Measurements from ENCODE around the gene SYNDIG1. TPM values are rescaled to one million over a fixed set of nuclear protein-coding genes. Genes with fewer than 3 reads are reported as not detected.

Gene SYNDIG1
- total RNA-seq, 1 donor from 2014 or later = not detected

DNA sequence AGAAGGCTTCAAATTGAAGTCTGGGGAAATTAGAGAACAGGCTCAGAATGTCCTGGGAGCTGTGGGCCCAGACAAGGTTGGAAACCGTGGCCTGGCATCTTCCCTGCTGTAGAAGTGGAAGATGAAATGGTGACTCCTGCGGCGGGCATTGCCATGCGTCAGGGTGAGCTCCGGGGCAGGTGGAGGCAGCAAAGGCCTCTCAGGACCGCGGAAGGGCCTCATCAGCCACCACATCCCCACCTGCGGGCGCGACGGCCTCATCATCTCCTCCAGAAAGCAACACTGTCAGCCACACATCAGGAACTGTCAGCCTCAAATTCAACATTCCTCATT, 161.7 kb downstream of the SYNDIG1 start:
- Mint-ChIP-seq H3K27me3 (no peaks in the 10 kb centered on the region), H3K4me3 (no peak overlapping the region), H3K4me1 (no peaks in the 10 kb centered on the region), H3K36me3 (ENCODE audit: low read depth) (no peaks in the 10 kb centered on the region), H3K9me3 (no peaks in the 10 kb centered on the region), H3K27ac (no peak overlapping the region)
- intact Hi-C loops (cut with micrococcal nuclease) = no loop called here
- no peak for DNase-seq

DNA sequence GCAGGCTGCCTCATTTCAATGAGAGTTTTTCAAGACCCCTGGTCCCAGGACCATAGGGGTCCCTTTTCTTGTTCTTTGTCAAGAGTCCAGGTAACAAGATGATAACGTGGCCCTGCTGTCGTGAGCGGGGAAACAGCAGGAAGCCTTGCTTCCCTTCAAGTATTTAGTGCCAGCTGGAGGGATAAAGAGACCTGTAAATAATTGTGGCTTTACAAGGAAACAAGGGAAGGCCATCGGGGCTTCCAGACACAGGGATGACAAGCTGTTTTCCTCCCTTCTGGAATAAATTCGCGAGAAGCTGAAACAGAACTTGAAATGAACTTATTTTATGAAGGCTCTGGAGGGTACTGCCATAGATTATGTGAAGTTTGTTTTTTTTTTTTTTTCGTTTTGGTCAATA, 163.2 kb downstream of the SYNDIG1 start:
- DNase-seq = no peak
- intact Hi-C loops (cut with micrococcal nuclease) = no loop called here
- no peaks in the 10 kb centered on the region for H3K9me3 Mint-ChIP-seq
- H3K27ac Mint-ChIP-seq = no peak overlapping the region
- no peaks in the 10 kb centered on the region for H3K4me1 Mint-ChIP-seq
- no peak overlapping the region for H3K4me3 Mint-ChIP-seq
- H3K36me3 Mint-ChIP-seq (ENCODE audit: low read depth) = no peaks in the 10 kb centered on the region
- H3K27me3 Mint-ChIP-seq = no peaks in the 10 kb centered on the region

DNA sequence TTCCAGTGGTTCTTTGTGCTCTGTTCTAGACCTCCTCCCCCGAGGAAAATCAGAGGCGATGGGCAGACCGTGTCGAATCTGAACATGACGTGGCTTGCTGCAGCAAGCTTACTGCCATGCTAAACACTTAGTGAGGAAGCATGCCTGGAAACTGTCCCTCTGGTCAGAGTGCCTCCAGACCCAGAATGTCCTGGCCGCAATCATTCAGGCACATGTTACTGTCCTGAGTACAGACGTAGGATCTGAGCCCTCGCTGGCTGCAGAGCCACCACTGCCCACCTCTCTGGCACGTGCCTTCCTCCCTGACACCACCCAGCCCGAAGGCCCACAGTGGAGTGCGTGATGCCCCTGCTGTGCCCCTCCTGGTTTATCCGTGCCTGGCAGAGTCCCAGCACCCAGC, 163.6 kb downstream of the SYNDIG1 start:
- Mint-ChIP-seq H3K27ac (no peak overlapping the region), H3K9me3 (no peaks in the 10 kb centered on the region), H3K4me1 (no peaks in the 10 kb centered on the region), H3K36me3 (ENCODE audit: low read depth) (no peaks in the 10 kb centered on the region), H3K27me3 (no peaks in the 10 kb centered on the region), H3K4me3 (no peak overlapping the region)
- no peak for DNase-seq
- intact Hi-C loops (cut with micrococcal nuclease) = no loop called here

GRCh38 chr20:24633521-24633920, 164.1 kb downstream of the SYNDIG1 start:
- Mint-ChIP-seq H3K4me3 (no peak overlapping the region), H3K4me1 (no peaks in the 10 kb centered on the region), H3K27me3 (no peaks in the 10 kb centered on the region), H3K27ac (no peak overlapping the region), H3K36me3 (ENCODE audit: low read depth) (no peaks in the 10 kb centered on the region), H3K9me3 (no peaks in the 10 kb centered on the region)
- DNase-seq = no peak
- intact Hi-C loops (cut with micrococcal nuclease) = no loop called here

- no peak for DNase-seq
- intact Hi-C loops (cut with micrococcal nuclease) = no loop called here
- Mint-ChIP-seq H3K27me3 (no peaks in the 10 kb centered on the region), H3K4me3 (no peak overlapping the region), H3K4me1 (no peaks in the 10 kb centered on the region), H3K9me3 (no peaks in the 10 kb centered on the region), H3K36me3 (ENCODE audit: low read depth) (no peaks in the 10 kb centered on the region), H3K27ac (no peak overlapping the region)
Observed at GRCh38 chr20:24634855-24635254, 165.4 kb downstream of the SYNDIG1 start.

DNA sequence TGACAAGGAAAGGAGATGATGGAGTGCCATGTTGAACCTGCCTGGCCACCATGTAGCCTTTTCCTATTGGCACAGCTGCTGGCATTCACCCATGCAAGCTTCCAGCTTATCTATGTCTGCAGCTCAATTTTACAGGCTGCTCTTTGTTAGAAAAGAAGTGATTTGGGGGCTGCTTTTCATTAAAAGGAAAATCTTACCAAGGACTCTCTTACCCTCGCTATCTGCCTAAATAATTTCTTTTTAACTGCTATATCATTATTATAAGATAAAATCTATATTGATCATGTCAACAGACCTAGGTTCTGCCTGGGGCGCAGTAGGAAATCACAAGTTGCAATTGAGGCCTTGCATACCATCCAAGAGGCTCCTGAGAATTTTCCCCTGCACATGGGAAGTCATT, 167.2 kb downstream of the SYNDIG1 start:
- Mint-ChIP-seq H3K4me3 (no peak overlapping the region), H3K36me3 (ENCODE audit: low read depth) (no peaks in the 10 kb centered on the region), H3K9me3 (no peaks in the 10 kb centered on the region), H3K27me3 (no peaks in the 10 kb centered on the region), H3K27ac (no peak overlapping the region), H3K4me1 (no peaks in the 10 kb centered on the region)
- intact Hi-C loops (cut with micrococcal nuclease) = no loop called here
- DNase-seq = no peak

GRCh38 chr20:24637087-24637486, 167.7 kb downstream of the SYNDIG1 start:
- Mint-ChIP-seq H3K4me3 (no peak overlapping the region), H3K36me3 (ENCODE audit: low read depth) (no peaks in the 10 kb centered on the region), H3K9me3 (no peaks in the 10 kb centered on the region), H3K27ac (no peak overlapping the region), H3K27me3 (no peaks in the 10 kb centered on the region), H3K4me1 (no peaks in the 10 kb centered on the region)
- intact Hi-C loops (cut with micrococcal nuclease) = no loop called here
- no peak for DNase-seq

DNA sequence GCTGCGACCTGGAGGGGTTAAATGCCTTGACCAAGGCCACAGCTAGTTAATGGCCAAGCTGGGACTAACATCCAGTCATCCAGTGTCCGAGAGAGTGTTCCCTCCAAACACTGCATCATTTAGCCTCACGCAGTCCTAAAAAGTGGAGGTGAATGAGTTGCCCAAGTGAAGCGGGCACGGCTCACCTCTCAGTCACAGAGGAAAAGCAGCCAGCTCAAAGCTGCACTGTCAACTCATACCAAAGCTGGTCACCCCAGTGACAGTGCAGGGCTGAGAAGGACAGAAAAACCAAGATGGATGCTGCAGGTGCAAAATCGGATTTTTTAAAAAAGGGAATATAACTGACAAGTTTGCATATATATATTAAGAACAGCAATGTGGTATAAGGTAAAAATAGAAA, 168.5 kb downstream of the SYNDIG1 start:
- intact Hi-C loops (cut with micrococcal nuclease) = no loop called here
- H3K36me3 Mint-ChIP-seq (ENCODE audit: low read depth) = no peaks in the 10 kb centered on the region
- DNase-seq = no peak
- no peaks in the 10 kb centered on the region for H3K27me3 Mint-ChIP-seq
- H3K4me3 Mint-ChIP-seq = no peak overlapping the region
- no peaks in the 10 kb centered on the region for H3K4me1 Mint-ChIP-seq
- no peak overlapping the region for H3K27ac Mint-ChIP-seq
- H3K9me3 Mint-ChIP-seq = no peaks in the 10 kb centered on the region

GRCh38 chr20:24638591-24639548, 169.4 kb downstream of the SYNDIG1 start:
- no peaks in the 10 kb centered on the region for H3K9me3 Mint-ChIP-seq
- no peaks in the 10 kb centered on the region for H3K36me3 Mint-ChIP-seq (ENCODE audit: low read depth)
- no peaks in the 10 kb centered on the region for H3K27me3 Mint-ChIP-seq
- no peaks in the 10 kb centered on the region for H3K4me1 Mint-ChIP-seq
- intact Hi-C loops (cut with micrococcal nuclease) = no loop called here
- no peak overlapping the region for H3K4me3 Mint-ChIP-seq
- H3K27ac Mint-ChIP-seq = no peak overlapping the region
- DNase-seq = no peak

- Mint-ChIP-seq H3K4me3 (no peak overlapping the region), H3K9me3 (no peaks in the 10 kb centered on the region), H3K27ac (no peak overlapping the region), H3K36me3 (ENCODE audit: low read depth) (no peaks in the 10 kb centered on the region), H3K27me3 (no peaks in the 10 kb centered on the region), H3K4me1 (no peaks in the 10 kb centered on the region)
- DNase-seq = no peak
- intact Hi-C loops (cut with micrococcal nuclease) = no loop called here
Observed at GRCh38 chr20:24640276-24640675, 170.8 kb downstream of the SYNDIG1 start.

- Mint-ChIP-seq H3K4me1 (no peaks in the 10 kb centered on the region), H3K4me3 (no peak overlapping the region), H3K36me3 (ENCODE audit: low read depth) (no peaks in the 10 kb centered on the region), H3K27me3 (no peaks in the 10 kb centered on the region), H3K27ac (no peak overlapping the region), H3K9me3 (no peaks in the 10 kb centered on the region)
- intact Hi-C loops (cut with micrococcal nuclease) = no loop called here
- DNase-seq = no peak
Observed at GRCh38 chr20:24640686-24641085, 171.3 kb downstream of the SYNDIG1 start.

DNA sequence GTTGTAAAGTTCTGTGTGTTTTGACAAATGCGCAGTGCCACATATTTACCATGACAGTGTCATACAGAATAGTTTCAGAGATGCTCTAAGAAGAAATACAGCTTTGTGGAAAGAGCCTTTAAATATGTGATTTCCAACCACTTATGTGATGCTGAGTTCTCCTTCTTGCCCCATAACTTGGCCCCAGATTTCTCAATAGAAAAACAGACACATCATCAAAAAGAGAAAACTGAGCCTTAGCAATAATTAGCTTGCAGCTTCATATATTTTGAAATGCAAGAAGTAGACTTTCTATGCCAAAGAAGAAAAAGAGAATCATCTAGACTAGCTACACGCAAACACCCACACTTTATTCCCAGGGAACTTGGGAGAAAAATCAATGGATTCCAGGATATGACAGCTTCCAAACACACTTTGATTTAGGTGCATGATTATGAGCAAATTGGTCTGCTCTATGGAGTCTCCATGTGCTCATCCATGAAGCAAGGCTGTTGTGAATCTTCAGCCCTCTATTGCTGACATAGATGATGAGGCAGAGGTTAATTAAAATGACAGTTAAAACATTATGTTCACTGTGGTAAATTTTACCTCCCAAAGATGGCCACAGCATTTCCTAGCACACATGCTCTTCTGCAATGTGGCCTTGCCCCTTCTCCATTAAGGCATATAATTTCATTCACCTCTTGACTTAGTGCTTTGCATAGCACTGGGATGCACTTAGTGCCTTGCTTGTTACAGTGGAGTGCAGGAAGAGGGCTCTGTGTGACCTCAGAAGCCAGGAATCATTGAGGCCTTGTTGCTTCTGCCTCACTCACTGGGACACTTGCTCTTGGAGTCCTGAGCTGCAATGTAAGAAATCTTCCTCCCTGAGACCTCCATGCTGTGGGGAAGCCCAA, 174.6 kb downstream of the SYNDIG1 start:
- Mint-ChIP-seq H3K27ac (no peak overlapping the region), H3K4me1 (no peaks in the 10 kb centered on the region), H3K4me3 (no peak overlapping the region), H3K27me3 (peaks cover 5% of the 10 kb centered on the region), H3K9me3 (no peaks in the 10 kb centered on the region), H3K36me3 (ENCODE audit: low read depth) (no peaks in the 10 kb centered on the region)
- intact Hi-C loops (cut with micrococcal nuclease) = no loop called here
- no peak for DNase-seq

DNA sequence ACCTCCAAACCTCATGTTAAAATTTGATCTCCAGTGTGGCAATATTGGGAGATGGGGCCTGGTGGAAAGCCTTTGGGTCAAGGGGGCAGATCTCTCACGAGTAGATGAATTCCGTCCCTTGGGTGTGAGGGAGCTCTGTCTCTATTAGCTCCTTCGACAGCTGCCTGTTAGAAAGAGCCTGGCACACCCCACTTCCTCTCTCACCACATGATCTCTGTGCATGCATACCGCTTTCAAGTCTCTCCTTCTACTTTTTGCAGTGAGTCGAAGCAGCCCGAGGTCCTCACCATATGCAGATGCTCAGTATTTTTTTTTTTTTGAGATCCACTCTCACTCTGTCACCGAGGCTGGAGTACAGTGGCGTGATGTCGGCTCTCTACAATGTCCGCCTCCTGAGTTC, 176.9 kb downstream of the SYNDIG1 start:
- Mint-ChIP-seq H3K27me3 (peaks cover 5% of the 10 kb centered on the region), H3K9me3 (no peaks in the 10 kb centered on the region), H3K36me3 (ENCODE audit: low read depth) (no peaks in the 10 kb centered on the region), H3K4me1 (no peaks in the 10 kb centered on the region), H3K4me3 (no peak overlapping the region), H3K27ac (no peak overlapping the region)
- intact Hi-C loops (cut with micrococcal nuclease) = no loop called here
- DNase-seq = no peak

DNA sequence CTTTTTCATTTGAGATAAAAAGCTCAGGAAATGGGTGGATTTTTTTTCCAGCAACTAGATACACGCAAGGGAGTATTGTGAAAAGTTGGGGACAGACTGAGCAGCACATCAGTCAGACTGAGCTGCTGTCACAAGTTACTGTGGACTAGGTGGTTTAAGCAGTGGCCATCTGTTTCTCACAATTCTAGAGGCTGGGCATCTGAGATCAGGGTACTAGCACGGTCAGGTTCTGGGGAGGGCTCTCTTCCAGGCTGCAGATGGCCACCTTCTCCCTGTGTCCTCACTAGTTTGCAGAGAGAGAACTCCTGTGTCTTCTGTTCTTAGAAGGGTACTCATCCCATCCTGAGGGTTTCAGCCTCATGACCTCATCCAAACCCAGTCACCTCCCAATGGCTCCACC, 178.3 kb downstream of the SYNDIG1 start:
- DNase-seq = no peak
- Mint-ChIP-seq H3K27ac (no peak overlapping the region), H3K9me3 (no peaks in the 10 kb centered on the region), H3K27me3 (peaks cover 5% of the 10 kb centered on the region), H3K4me3 (no peak overlapping the region), H3K36me3 (ENCODE audit: low read depth) (no peaks in the 10 kb centered on the region), H3K4me1 (no peaks in the 10 kb centered on the region)
- intact Hi-C loops (cut with micrococcal nuclease) = no loop called here
